ENCODE data around the gene PIK3R6. TPM values are rescaled to one million over a fixed set of nuclear protein-coding genes. Genes with fewer than 3 reads are reported as not detected.

The PIK3R6 gene
- total and polyA plus RNA-seq, 2 of the 4 experiments (the other 2 are of a cell fraction), result not detected

DNA sequence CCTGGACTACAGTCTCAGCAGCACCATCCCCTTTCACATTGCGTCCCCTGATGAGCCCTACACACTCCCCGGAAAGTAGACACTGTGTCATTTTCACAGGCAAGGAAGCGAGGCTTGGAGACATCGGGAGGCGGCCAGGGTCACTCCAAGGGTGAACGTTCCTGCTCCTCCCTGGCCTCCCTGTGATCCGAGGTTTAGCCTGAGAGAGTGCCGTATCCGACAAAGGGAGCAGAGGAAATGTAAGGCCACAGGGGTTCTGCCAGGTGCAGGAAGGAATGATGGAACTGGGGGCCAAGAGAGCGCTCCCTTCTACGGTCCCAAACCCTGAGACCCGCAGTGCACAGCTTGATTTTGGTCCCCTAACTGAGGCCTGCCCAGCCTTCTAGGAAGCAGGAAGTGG is 8.0 kb upstream of the PIK3R6 start:
- Histone ChIP-seq H3K9ac (ENCODE audit: low read depth, low read length) (no peak overlapping the region), H3K23ac (ENCODE audit: low read depth, low read length) (no peak overlapping the region), H3K27me3 (ENCODE audit: control insufficient read depth, insufficient read depth, low read length) (no peaks in the 10 kb centered on the region; the same call in 1 of the 2 replicates), H2BK5ac (ENCODE audit: low read depth, low read length, poor library complexity, severe bottlenecking) (no peak overlapping the region), H3K4me1 (ENCODE audit: control insufficient read depth, insufficient read depth, low read length) (no peaks in the 10 kb centered on the region), H2BK15ac (ENCODE audit: low read depth, low read length) (no peak overlapping the region), H3K18ac (ENCODE audit: low read depth, low read length) (no peak overlapping the region), H3K4ac (ENCODE audit: low read depth, low read length) (no peak overlapping the region), H3K14ac (replicated peaks; ENCODE audit: low read depth, low read length) (no peak overlapping the region), H4K91ac (ENCODE audit: insufficient read depth, low read depth, low read length) (no peak overlapping the region), H4K8ac (ENCODE audit: low read depth in 2 of 2, low read length in 2 of 2) (no peak overlapping the region), H4K20me1 (ENCODE audit: insufficient read depth, low read length) (no peaks in the 10 kb centered on the region), H3K27ac (ENCODE audit: insufficient read depth, low read length) (no peak overlapping the region), H3K56ac (ENCODE audit: extremely low read depth, insufficient read depth, low read length) (no peak overlapping the region), H3K9me3 (ENCODE audit: control insufficient read depth, insufficient read depth, low read length) (no peaks in the 10 kb centered on the region), H2BK20ac (ENCODE audit: low read depth, low read length) (no peak overlapping the region), H2AK9ac (replicated peaks; ENCODE audit: low read depth, low read length, poor library complexity) (no peak overlapping the region), H3K4me3 (ENCODE audit: insufficient read depth, low read depth, low read length) (no peak overlapping the region), H3K4me2 (ENCODE audit: low read depth, low read length) (no peak overlapping the region), H3K36me3 (ENCODE audit: control insufficient read depth, insufficient read depth, low read length) (no peaks in the 10 kb centered on the region), H2AK5ac (ENCODE audit: low read depth, low read length) (no peak overlapping the region), H2AFZ (replicated peaks; ENCODE audit: low read length, poor library complexity) (no peak overlapping the region), H2BK120ac (ENCODE audit: low read depth, low read length) (no peak overlapping the region), H4K5ac (ENCODE audit: low read depth, low read length) (no peak overlapping the region), H3K79me1 (ENCODE audit: low read depth in 1 of 2, low read length in 2 of 2) (no peaks in the 10 kb centered on the region), H3K9me1 (ENCODE audit: insufficient read depth, low read length) (no peaks in the 10 kb centered on the region)
- no TSS peak for BruUV-seq (replicated peaks)
- intact Hi-C loops (cut with micrococcal nuclease), result no loop called here
- no peak for TF ChIP-seq BHLHE40 (IDR thresholded peaks at IDR 0.05; ENCODE audit: low read depth, low read length)
- no peak for TF ChIP-seq SMC3 (IDR thresholded peaks at IDR 0.05; ENCODE audit: low read depth, low read length)
- 67% methylated on average over 5 of the region's 12 CpGs; no CpG with 5 or more reads in 1 of the 2 experiments for WGBS, 2 experiments (ENCODE audit: extremely low coverage in 2 of 2, insufficient read length in 1 of 2)
- in situ Hi-C loops (cut with MboI; ENCODE audit: low sequenced_read_pairs), result no loop called here
- CTCF ChIA-PET, result no interaction called here
- dilution Hi-C loops (cut with HindIII; ENCODE audit: low sequenced_read_pairs, unreplicated experiment), result no loop called here
- POLR2A ChIA-PET (ENCODE audit: unreplicated experiment), result no interaction called here
- no peak for DNase-seq
- ATAC-seq (ENCODE audit: low read depth), result no peak
